PFSK-1 (cell line): ENCODE results near the gene ACTN1.

Source experiments
- POLR2AphosphoS5 ChIP-seq: IDR thresholded peaks from 2 replicates; pipeline ENCODE4 v1.6.1; 2012; ENCODE audit warnings: low read depth, mild to moderate bottlenecking, control low read depth, low read length, moderate library complexity
- REST ChIP-seq, 2 experiments: IDR thresholded peaks; 2 replicates each; pipeline versions ENCODE4 v1.6.1 to v1.8.0; 2011 to 2012; ENCODE audit warnings: low read depth in 2 of 2, low read length in 2 of 2, control low read depth in 1 of 2, inconsistent platforms in 1 of 2, mild to moderate bottlenecking in 1 of 2, moderate library complexity in 1 of 2; ENCODE audit not compliant: insufficient read depth in 1 of 2
- SIN3A ChIP-seq: IDR thresholded peaks from 2 replicates; pipeline ENCODE4 v1.6.1; 2012; ENCODE audit warnings: mild to moderate bottlenecking, low read length, moderate library complexity, borderline replicate concordance; ENCODE audit not compliant: insufficient read depth
- TAF1 ChIP-seq: IDR thresholded peaks from 2 replicates; pipeline ENCODE4 v1.6.1; 2012; ENCODE audit warnings: low read length, control low read depth, borderline replicate concordance; ENCODE audit not compliant: insufficient read depth

DNA sequence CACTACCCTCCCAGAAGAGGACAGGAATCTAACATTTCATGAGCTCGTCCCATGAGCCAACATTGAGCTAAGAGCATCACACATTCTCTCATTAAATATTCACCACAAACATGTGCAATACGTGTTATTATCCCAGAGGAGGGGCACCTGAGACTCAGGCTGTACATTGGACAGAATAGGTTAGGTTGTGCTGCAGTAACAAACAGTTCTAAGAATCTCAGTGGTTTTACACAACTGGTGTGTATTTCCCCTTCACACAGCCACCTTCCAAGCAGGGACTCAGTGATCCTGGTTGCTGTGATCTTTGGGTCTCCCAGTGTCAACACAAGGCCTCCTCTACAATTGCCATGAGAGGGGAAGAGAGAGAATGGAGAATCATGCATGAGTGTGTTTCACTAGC, 15.0 kb upstream of the ACTN1 start:
- TF ChIP-seq POLR2AphosphoS5 (no peak), TAF1 (no peak), REST (IDR thresholded peaks at IDR 0.05; ENCODE audit: insufficient read depth in 1 of 2, low read depth in 2 of 2, low read length in 2 of 2) (no peak), SIN3A (no peak)
